ENCODE results near the gene CDON. TPM values are rescaled to one million over a fixed set of nuclear protein-coding genes. Genes with fewer than 3 reads are reported as not detected.

CDON gene
- total and polyA plus RNA-seq, 2 of the 13 experiments (the other 11 are each of a cell fraction or from before 2014, with no cell fraction given), result 9.6 to 12.8 TPM

GRCh38 chr11:126088999-126089398, 26.3 kb upstream of the CDON start (continued):
- no peak for TF ChIP-seq ZNF382 (CRISPR knock-in tag; IDR thresholded peaks at IDR 0.05; ENCODE audit: borderline replicate concordance)
- TF ChIP-seq IRF9 (CRISPR knock-in tag; IDR thresholded peaks at IDR 0.05; ENCODE audit: borderline replicate concordance), result no peak
- no peak for TF ChIP-seq ZNF335 (CRISPR knock-in tag; IDR thresholded peaks at IDR 0.05)
- TF ChIP-seq POLR2A (IDR thresholded peaks at IDR 0.05; ENCODE audit: insufficient read depth in 1 of 2, low read depth in 2 of 2, low read length in 2 of 2), result no peak
- no peak for TF ChIP-seq ZNF510 (CRISPR knock-in tag; IDR thresholded peaks at IDR 0.05; ENCODE audit: low read depth)
- TF ChIP-seq, protein P1, sequence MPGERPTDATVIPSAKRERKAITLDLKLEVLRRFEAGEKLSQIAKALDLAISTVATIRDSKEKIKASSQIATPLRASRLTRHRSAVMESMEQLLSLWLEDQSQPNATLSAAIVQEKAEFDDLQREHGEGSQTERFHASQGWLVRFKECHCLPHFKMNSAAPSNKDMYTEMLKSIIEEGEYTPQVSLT (CRISPR knock-in tag; IDR thresholded peaks at IDR 0.05; ENCODE audit: borderline replicate concordance, low read depth), result no peak
- TF ChIP-seq HOXD1 (CRISPR knock-in tag; IDR thresholded peaks at IDR 0.05), result no peak; the same call in 1 of the 2 replicates
- TF ChIP-seq, protein P2, sequence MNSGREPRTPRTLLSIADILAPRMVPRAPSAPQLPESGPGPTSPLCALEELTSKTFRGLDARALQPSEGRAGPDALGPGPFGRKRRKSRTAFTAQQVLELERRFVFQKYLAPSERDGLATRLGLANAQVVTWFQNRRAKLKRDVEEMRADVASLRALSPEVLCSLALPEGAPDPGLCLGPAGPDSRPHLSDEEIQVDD (CRISPR knock-in tag; IDR thresholded peaks at IDR 0.05; ENCODE audit: borderline replicate concordance), result no peak
- TF ChIP-seq ZNF343 (CRISPR knock-in tag; IDR thresholded peaks at IDR 0.05), result no peak
- TF ChIP-seq ZNF264 (CRISPR knock-in tag; IDR thresholded peaks at IDR 0.05), result peak; percentile 65; the same call in 1 of the 2 replicates
- TF ChIP-seq MBNL3 (CRISPR knock-in tag; conservative IDR thresholded peaks at IDR 0.05), result no peak
- TF ChIP-seq MTF2 (CRISPR knock-in tag; IDR thresholded peaks at IDR 0.05; ENCODE audit: borderline replicate concordance), result no peak
- no peak for TF ChIP-seq ZNF354B (CRISPR knock-in tag; IDR thresholded peaks at IDR 0.05)
- TF ChIP-seq ZSCAN21 (CRISPR knock-in tag; IDR thresholded peaks at IDR 0.05; ENCODE audit: borderline replicate concordance), result no peak
- TF ChIP-seq XBP1 (CRISPR knock-in tag; IDR thresholded peaks at IDR 0.05), result peak; percentile 69; the same call in 1 of the 2 replicates
- TF ChIP-seq POLR2AphosphoS2 (IDR thresholded peaks at IDR 0.05; ENCODE audit: low read depth, low read length), result no peak
- peak; percentile 89 for TF ChIP-seq HNF1A (IDR thresholded peaks at IDR 0.05; ENCODE audit: low read depth)
- peak; percentile 94 for TF ChIP-seq HNF1A (CRISPR knock-in tag; IDR thresholded peaks at IDR 0.05; ENCODE audit: borderline replicate concordance)
- TF ChIP-seq ZNF747 (CRISPR knock-in tag; IDR thresholded peaks at IDR 0.05; ENCODE audit: borderline replicate concordance), result no peak
- TF ChIP-seq SIX4 (CRISPR knock-in tag; IDR thresholded peaks at IDR 0.05), result no peak
- TF ChIP-seq ELF3 (CRISPR knock-in tag; IDR thresholded peaks at IDR 0.05), result peak; percentile 40; the same call in 1 of the 2 replicates
- TF ChIP-seq, protein P3, sequence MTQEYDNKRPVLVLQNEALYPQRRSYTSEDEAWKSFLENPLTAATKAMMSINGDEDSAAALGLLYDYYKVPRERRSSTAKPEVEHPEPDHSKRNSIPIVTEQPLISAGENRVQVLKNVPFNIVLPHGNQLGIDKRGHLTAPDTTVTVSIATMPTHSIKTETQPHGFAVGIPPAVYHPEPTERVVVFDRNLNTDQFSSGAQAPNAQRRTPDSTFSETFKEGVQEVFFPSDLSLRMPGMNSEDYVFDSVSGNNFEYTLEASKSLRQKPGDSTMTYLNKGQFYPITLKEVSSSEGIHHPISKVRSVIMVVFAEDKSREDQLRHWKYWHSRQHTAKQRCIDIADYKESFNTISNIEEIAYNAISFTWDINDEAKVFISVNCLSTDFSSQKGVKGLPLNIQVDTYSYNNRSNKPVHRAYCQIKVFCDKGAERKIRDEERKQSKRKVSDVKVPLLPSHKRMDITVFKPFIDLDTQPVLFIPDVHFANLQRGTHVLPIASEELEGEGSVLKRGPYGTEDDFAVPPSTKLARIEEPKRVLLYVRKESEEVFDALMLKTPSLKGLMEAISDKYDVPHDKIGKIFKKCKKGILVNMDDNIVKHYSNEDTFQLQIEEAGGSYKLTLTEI (CRISPR knock-in tag; conservative IDR thresholded peaks at IDR 0.05), result no peak
- no peak for TF ChIP-seq IKZF4 (CRISPR knock-in tag; IDR thresholded peaks at IDR 0.05; ENCODE audit: borderline replicate concordance, low read depth, not compliant biosample characterization)

Data from HepG2 (cell line).